ENCODE results near the gene SLX4IP.
A peak's percentile ranks its signal among the peaks of the same experiment; 100 is the strongest.

The SLX4IP gene

GRCh38 chr20:10553326-10553984 is 118.3 kb downstream of the SLX4IP start:
- peak; percentile 66 for DNase-seq
- Mint-ChIP-seq H3K4me3 (no peak overlapping the region), H3K9me3 (no peaks in the 10 kb centered on the region), H3K27ac (no peak overlapping the region), H3K36me3 (peaks cover 5% of the 10 kb centered on the region), H3K27me3 (no peaks in the 10 kb centered on the region), H3K4me1 (peaks cover 34% of the 10 kb centered on the region)
- CTCF ChIA-PET = interaction anchor here (0.7 to 1.4 kb wide), 5 partner anchors 13 to 647 kb away, joined by 3 to 6 read pairs (median 4); no protein-coding TSS in a partner anchor

GRCh38 chr20:10554285-10554684 is 119.2 kb downstream of the SLX4IP start:
- DNase-seq = no peak
- H3K27ac Mint-ChIP-seq = no peak overlapping the region
- CTCF ChIA-PET = no interaction called here
- H3K4me3 Mint-ChIP-seq = no peak overlapping the region
- H3K36me3 Mint-ChIP-seq = peaks cover 5% of the 10 kb centered on the region
- H3K4me1 Mint-ChIP-seq = peaks cover 42% of the 10 kb centered on the region
- no peaks in the 10 kb centered on the region for H3K27me3 Mint-ChIP-seq
- H3K9me3 Mint-ChIP-seq = no peaks in the 10 kb centered on the region

GRCh38 chr20:10555393-10555792 is 120.3 kb downstream of the SLX4IP start:
- peaks cover 41% of the 10 kb centered on the region for H3K4me1 Mint-ChIP-seq
- H3K4me3 Mint-ChIP-seq = no peak overlapping the region
- peak overlapping the region; percentile 16 for H3K27ac Mint-ChIP-seq
- CTCF ChIA-PET = no interaction called here
- no peak for DNase-seq
- H3K36me3 Mint-ChIP-seq = peaks cover 5% of the 10 kb centered on the region
- H3K27me3 Mint-ChIP-seq = no peaks in the 10 kb centered on the region
- no peaks in the 10 kb centered on the region for H3K9me3 Mint-ChIP-seq

GRCh38 chr20:10555865-10556308 is 120.8 kb downstream of the SLX4IP start:
- H3K4me1 Mint-ChIP-seq = peaks cover 36% of the 10 kb centered on the region
- CTCF ChIA-PET = no interaction called here
- H3K27ac Mint-ChIP-seq = peak overlapping the region; percentile 16
- no peak for DNase-seq
- no peak overlapping the region for H3K4me3 Mint-ChIP-seq
- no peaks in the 10 kb centered on the region for H3K27me3 Mint-ChIP-seq
- no peaks in the 10 kb centered on the region for H3K9me3 Mint-ChIP-seq
- H3K36me3 Mint-ChIP-seq = peaks cover 5% of the 10 kb centered on the region

GRCh38 chr20:10556519-10557083 is 121.5 kb downstream of the SLX4IP start:
- no peak overlapping the region for H3K27ac Mint-ChIP-seq
- no peaks in the 10 kb centered on the region for H3K9me3 Mint-ChIP-seq
- H3K36me3 Mint-ChIP-seq = peaks cover 8% of the 10 kb centered on the region
- CTCF ChIA-PET = interaction anchor here (1.2 kb wide), 1 partner anchor 9 kb away, joined by 3 read pairs; no protein-coding TSS in a partner anchor
- H3K4me1 Mint-ChIP-seq = peaks cover 29% of the 10 kb centered on the region
- no peak overlapping the region for H3K4me3 Mint-ChIP-seq
- H3K27me3 Mint-ChIP-seq = no peaks in the 10 kb centered on the region
- no peak for DNase-seq

GRCh38 chr20:10557685-10558084 is 122.6 kb downstream of the SLX4IP start:
- DNase-seq = no peak
- H3K4me1 Mint-ChIP-seq = peaks cover 24% of the 10 kb centered on the region
- no peaks in the 10 kb centered on the region for H3K27me3 Mint-ChIP-seq
- CTCF ChIA-PET = interaction anchor here (1.2 to 1.7 kb wide), 2 partner anchors 10 to 114 kb away, joined by 3 to 4 read pairs; no protein-coding TSS in a partner anchor
- peaks cover 14% of the 10 kb centered on the region for H3K36me3 Mint-ChIP-seq
- H3K27ac Mint-ChIP-seq = no peak overlapping the region
- H3K9me3 Mint-ChIP-seq = no peaks in the 10 kb centered on the region
- H3K4me3 Mint-ChIP-seq = no peak overlapping the region

GRCh38 chr20:10558635-10559187 is 123.6 kb downstream of the SLX4IP start:
- H3K36me3 Mint-ChIP-seq = peaks cover 14% of the 10 kb centered on the region
- H3K4me1 Mint-ChIP-seq = peaks cover 29% of the 10 kb centered on the region
- no peaks in the 10 kb centered on the region for H3K9me3 Mint-ChIP-seq
- CTCF ChIA-PET = interaction anchor here (1.7 kb wide), 1 partner anchor 113 kb away, joined by 4 read pairs; no protein-coding TSS in a partner anchor
- no peak overlapping the region for H3K4me3 Mint-ChIP-seq
- peak; percentile 62 for DNase-seq
- no peaks in the 10 kb centered on the region for H3K27me3 Mint-ChIP-seq
- H3K27ac Mint-ChIP-seq = peak overlapping the region; percentile 40

- Mint-ChIP-seq H3K4me3 (no peak overlapping the region), H3K4me1 (peaks cover 35% of the 10 kb centered on the region), H3K27ac (no peak overlapping the region)
These were observed 124.2 kb downstream of the SLX4IP start for GRCh38 chr20:10559266-10559665.

GRCh38 chr20:10560686-10561085 is 125.6 kb downstream of the SLX4IP start:
- Mint-ChIP-seq H3K4me1 (peaks cover 46% of the 10 kb centered on the region), H3K9me3 (no peaks in the 10 kb centered on the region), H3K36me3 (peaks cover 16% of the 10 kb centered on the region), H3K27me3 (no peaks in the 10 kb centered on the region), H3K27ac (no peak overlapping the region), H3K4me3 (no peak overlapping the region)
- DNase-seq = no peak
- CTCF ChIA-PET = no interaction called here

More at GRCh38 chr20:10559266-10559665, 124.2 kb downstream of the SLX4IP start:
- Mint-ChIP-seq H3K9me3 (no peaks in the 10 kb centered on the region), H3K27me3 (no peaks in the 10 kb centered on the region), H3K36me3 (peaks cover 14% of the 10 kb centered on the region)
- DNase-seq = no peak
- CTCF ChIA-PET = interaction anchor here (1.7 kb wide), 1 partner anchor 112 kb away, joined by 4 read pairs; no protein-coding TSS in a partner anchor

GRCh38 chr20:10561302-10561701 is 126.2 kb downstream of the SLX4IP start:
- Mint-ChIP-seq H3K4me3 (no peak overlapping the region), H3K27me3 (no peaks in the 10 kb centered on the region), H3K27ac (no peak overlapping the region), H3K9me3 (no peaks in the 10 kb centered on the region), H3K36me3 (peaks cover 20% of the 10 kb centered on the region), H3K4me1 (peaks cover 49% of the 10 kb centered on the region)
- CTCF ChIA-PET = no interaction called here
- no peak for DNase-seq

- H3K27ac Mint-ChIP-seq = no peak overlapping the region
- peaks cover 49% of the 10 kb centered on the region for H3K4me1 Mint-ChIP-seq
- H3K27me3 Mint-ChIP-seq = no peaks in the 10 kb centered on the region
- no peak overlapping the region for H3K4me3 Mint-ChIP-seq
- H3K9me3 Mint-ChIP-seq = no peaks in the 10 kb centered on the region
- no peak for DNase-seq
- CTCF ChIA-PET = no interaction called here
- peaks cover 24% of the 10 kb centered on the region for H3K36me3 Mint-ChIP-seq
These were observed 127.8 kb downstream of the SLX4IP start for GRCh38 chr20:10562899-10563298.

GRCh38 chr20:10563935-10564492 is 128.9 kb downstream of the SLX4IP start:
- DNase-seq = no peak
- Mint-ChIP-seq H3K4me1 (peaks cover 43% of the 10 kb centered on the region), H3K27ac (peak overlapping the region; percentile 63), H3K27me3 (no peaks in the 10 kb centered on the region), H3K4me3 (no peak overlapping the region), H3K9me3 (no peaks in the 10 kb centered on the region), H3K36me3 (peaks cover 23% of the 10 kb centered on the region)
- CTCF ChIA-PET = no interaction called here

- H3K36me3 Mint-ChIP-seq = peaks cover 27% of the 10 kb centered on the region
- H3K9me3 Mint-ChIP-seq = no peaks in the 10 kb centered on the region
- no peak overlapping the region for H3K27ac Mint-ChIP-seq
- peaks cover 33% of the 10 kb centered on the region for H3K4me1 Mint-ChIP-seq
- H3K4me3 Mint-ChIP-seq = no peak overlapping the region
- no peaks in the 10 kb centered on the region for H3K27me3 Mint-ChIP-seq
- no peak for DNase-seq
- CTCF ChIA-PET = interaction anchor here (2.6 kb wide), 1 partner anchor 13 kb away, joined by 6 read pairs; no protein-coding TSS in a partner anchor
These were observed 130.3 kb downstream of the SLX4IP start for GRCh38 chr20:10565191-10565921.

Data from activated naive CD4-positive, alpha-beta T cell treated with anti-CD3 and anti-CD28 coated beads, Interleukin-2, amount 10 ng/mL, durations not matched to agents 7 days and 5 days (primary cell).